Memory B cell (primary cell): ENCODE measurements around the gene RNF113B.

Experiments used
- ATAC-seq: fragments of 150-1000 bp; cut with Tn5 transposase; 2 replicates; pipeline ENCODE4 v1.10.0; 2021; ENCODE audit warnings: low read depth, mild to moderate bottlenecking, moderate library complexity
- DNase-seq, 2 donors: peaks; one replicate each; pipeline ENCODE4 v3.0.0; 2022; ENCODE audit warnings: low spot score in 2 of 2
- H3K27ac Mint-ChIP-seq: one replicate; pipeline ENCODE4 v1.8.0; 2022; ENCODE audit warnings: mild to moderate bottlenecking, moderate library complexity, mixed read lengths
- H3K27me3 Mint-ChIP-seq: one replicate; pipeline ENCODE4 v1.8.0; 2022; ENCODE audit warnings: mixed read lengths
- H3K36me3 Mint-ChIP-seq: one replicate; pipeline ENCODE4 v1.8.0; 2022; ENCODE audit warnings: mild to moderate bottlenecking, mixed read lengths
- H3K4me1 Mint-ChIP-seq: one replicate; pipeline ENCODE4 v1.8.0; 2022; ENCODE audit warnings: mixed read lengths
- H3K4me3 Mint-ChIP-seq: one replicate; pipeline ENCODE4 v1.8.0; 2022; ENCODE audit warnings: mild to moderate bottlenecking, moderate library complexity, mixed read lengths
- H3K9me3 Mint-ChIP-seq: one replicate; pipeline ENCODE4 v1.8.0; 2022; ENCODE audit warnings: mixed read lengths

The RNF113B gene

GRCh38 chr13:98176777-98177608 lies at the start of gene RNF113B:
Gene RNF113B (minus strand): TSS chr13:98177269. CDS start chr13:98177236, 33 bp downstream.
- DNase-seq = no peak
- Mint-ChIP-seq H3K27me3 (no peaks in the 10 kb centered on the region), H3K4me1 (no peaks in the 10 kb centered on the region), H3K9me3 (no peaks in the 10 kb centered on the region), H3K4me3 (no peak within 1 kb of the TSS), H3K27ac (no peak within 1 kb of the TSS), H3K36me3 (no peaks in the 10 kb centered on the region)
- no peak for ATAC-seq

DNA sequence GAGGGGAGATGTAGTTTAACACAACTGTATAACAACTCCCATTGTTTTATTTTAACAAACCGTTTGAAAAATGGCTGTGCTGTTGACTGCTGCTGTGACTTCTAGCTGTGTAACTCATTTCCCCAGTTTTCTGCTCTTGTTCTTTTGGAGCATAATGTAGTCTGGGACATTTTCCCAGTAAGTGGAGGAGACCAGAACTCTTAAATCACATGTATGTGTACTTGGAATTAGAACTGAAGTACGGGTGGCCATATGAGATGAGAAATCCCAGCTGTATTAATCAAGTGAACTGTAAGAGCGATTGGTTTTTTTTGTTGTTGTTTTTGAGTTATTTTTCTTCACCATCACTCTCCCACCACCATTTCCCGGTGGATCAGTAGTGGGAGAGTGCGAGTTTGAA lies 49.4 kb upstream of the RNF113B start:
- Mint-ChIP-seq H3K4me1 (no peaks in the 10 kb centered on the region), H3K9me3 (peaks cover 2% of the 10 kb centered on the region), H3K27me3 (peaks cover 4% of the 10 kb centered on the region), H3K36me3 (no peaks in the 10 kb centered on the region), H3K27ac (no peak overlapping the region), H3K4me3 (no peak overlapping the region)
- ATAC-seq = no peak
- DNase-seq = no peak

GRCh38 chr13:98225036-98225940 lies 48.2 kb upstream of the RNF113B start:
- peaks cover 4% of the 10 kb centered on the region for H3K27me3 Mint-ChIP-seq
- no peak overlapping the region for H3K27ac Mint-ChIP-seq
- no peaks in the 10 kb centered on the region for H3K36me3 Mint-ChIP-seq
- no peaks in the 10 kb centered on the region for H3K9me3 Mint-ChIP-seq
- H3K4me1 Mint-ChIP-seq = no peaks in the 10 kb centered on the region
- H3K4me3 Mint-ChIP-seq = no peak overlapping the region
- DNase-seq (no peak), ATAC-seq (no peak)

DNA sequence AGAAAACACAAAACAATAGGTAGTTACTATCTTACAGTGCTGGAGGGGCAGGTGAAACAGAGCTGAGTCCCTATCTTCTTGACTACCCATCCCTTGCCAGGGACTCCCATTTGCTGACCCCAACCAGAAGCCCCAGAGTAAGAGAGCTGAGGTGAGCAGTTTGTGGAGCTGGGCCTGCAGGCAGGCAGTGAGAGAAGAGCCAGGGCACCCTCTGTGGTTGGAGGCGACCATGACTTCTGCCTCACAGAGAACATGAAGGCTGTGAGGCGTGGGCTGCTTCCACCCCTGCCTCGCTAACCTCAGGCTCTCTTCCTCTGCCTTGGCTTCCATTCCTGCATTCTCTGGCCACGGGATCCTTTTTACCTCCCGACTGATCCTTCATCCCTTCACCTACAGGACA lies 47.5 kb upstream of the RNF113B start:
- DNase-seq = no peak
- peaks cover 4% of the 10 kb centered on the region for H3K27me3 Mint-ChIP-seq

GRCh38 chr13:98223741-98224140 lies 46.7 kb upstream of the RNF113B start:
- DNase-seq = no peak
- Mint-ChIP-seq H3K27ac (no peak overlapping the region), H3K27me3 (peaks cover 4% of the 10 kb centered on the region), H3K36me3 (no peaks in the 10 kb centered on the region), H3K4me3 (no peak overlapping the region), H3K9me3 (no peaks in the 10 kb centered on the region), H3K4me1 (no peaks in the 10 kb centered on the region)
- ATAC-seq = no peak

More for the DNA sequence above, 47.5 kb upstream of the RNF113B start:
- Mint-ChIP-seq H3K4me3 (no peak overlapping the region), H3K4me1 (no peaks in the 10 kb centered on the region), H3K9me3 (no peaks in the 10 kb centered on the region), H3K27ac (no peak overlapping the region), H3K36me3 (no peaks in the 10 kb centered on the region)
- ATAC-seq = no peak

DNA sequence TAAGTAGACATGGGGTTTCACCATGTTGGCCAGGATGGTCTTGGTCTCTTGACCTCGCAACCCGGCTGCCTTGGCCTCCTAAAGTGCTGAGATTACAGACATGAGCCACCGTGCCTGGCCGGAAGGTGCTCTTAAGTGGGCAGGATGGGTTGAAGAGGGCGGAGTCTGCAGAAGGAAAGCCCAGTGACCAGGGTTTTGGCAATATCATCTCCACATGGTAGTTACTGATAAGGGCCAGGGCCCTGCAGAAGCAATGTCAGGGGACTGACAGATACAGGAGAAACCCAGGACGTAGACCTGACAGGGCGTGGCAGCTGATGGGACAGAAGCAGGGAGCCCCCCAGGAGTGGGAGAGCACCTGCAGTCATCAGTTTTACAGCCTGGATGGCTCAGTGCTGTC lies 45.7 kb upstream of the RNF113B start:
- Mint-ChIP-seq H3K4me3 (no peak overlapping the region), H3K9me3 (no peaks in the 10 kb centered on the region), H3K27ac (no peak overlapping the region), H3K36me3 (no peaks in the 10 kb centered on the region), H3K4me1 (no peaks in the 10 kb centered on the region), H3K27me3 (peaks cover 9% of the 10 kb centered on the region)
- ATAC-seq (no peak), DNase-seq (no peak)

GRCh38 chr13:98222081-98222554 lies 45.0 kb upstream of the RNF113B start:
- H3K36me3 Mint-ChIP-seq = no peaks in the 10 kb centered on the region
- no peak for DNase-seq

GRCh38 chr13:98221234-98221633 lies 44.2 kb upstream of the RNF113B start:
- no peaks in the 10 kb centered on the region for H3K36me3 Mint-ChIP-seq
- no peaks in the 10 kb centered on the region for H3K4me1 Mint-ChIP-seq
- H3K27me3 Mint-ChIP-seq = peaks cover 11% of the 10 kb centered on the region
- DNase-seq (no peak), ATAC-seq (no peak)
- H3K27ac Mint-ChIP-seq = no peak overlapping the region
- H3K9me3 Mint-ChIP-seq = no peaks in the 10 kb centered on the region
- no peak overlapping the region for H3K4me3 Mint-ChIP-seq

More at GRCh38 chr13:98222081-98222554, 45.0 kb upstream of the RNF113B start:
- Mint-ChIP-seq H3K27ac (no peak overlapping the region), H3K4me3 (no peak overlapping the region), H3K4me1 (no peaks in the 10 kb centered on the region), H3K27me3 (peaks cover 9% of the 10 kb centered on the region), H3K9me3 (no peaks in the 10 kb centered on the region)
- ATAC-seq = no peak

DNA sequence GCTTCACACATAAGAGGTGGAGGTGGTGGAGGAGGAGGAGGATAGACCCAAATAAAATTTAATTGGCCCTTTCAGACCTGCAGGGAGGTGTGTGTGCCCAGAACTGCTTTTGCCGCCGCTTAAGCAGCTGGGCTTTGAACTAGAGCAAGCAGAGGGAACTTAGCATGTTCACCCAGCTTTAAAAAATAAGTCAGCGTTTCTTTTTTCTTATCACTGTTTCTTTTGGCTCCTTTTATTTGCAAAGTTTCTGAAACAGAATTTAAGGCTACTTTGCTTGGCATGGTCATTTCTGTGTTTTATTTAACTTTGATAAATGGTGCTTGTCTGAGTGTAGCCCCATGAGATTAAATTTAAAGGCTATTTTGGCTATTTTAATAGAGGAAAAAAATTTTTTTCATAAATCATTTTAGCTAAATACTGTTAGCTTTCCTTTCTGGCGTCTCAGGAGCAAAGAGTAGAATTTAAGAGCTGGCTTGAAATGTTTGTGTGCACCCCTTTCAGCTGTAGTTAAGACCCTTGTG lies 43.3 kb upstream of the RNF113B start:
- Mint-ChIP-seq H3K4me3 (no peak overlapping the region), H3K27ac (no peak overlapping the region), H3K9me3 (no peaks in the 10 kb centered on the region), H3K27me3 (peaks cover 12% of the 10 kb centered on the region), H3K4me1 (no peaks in the 10 kb centered on the region), H3K36me3 (no peaks in the 10 kb centered on the region)
- DNase-seq (no peak), ATAC-seq (no peak)

DNA sequence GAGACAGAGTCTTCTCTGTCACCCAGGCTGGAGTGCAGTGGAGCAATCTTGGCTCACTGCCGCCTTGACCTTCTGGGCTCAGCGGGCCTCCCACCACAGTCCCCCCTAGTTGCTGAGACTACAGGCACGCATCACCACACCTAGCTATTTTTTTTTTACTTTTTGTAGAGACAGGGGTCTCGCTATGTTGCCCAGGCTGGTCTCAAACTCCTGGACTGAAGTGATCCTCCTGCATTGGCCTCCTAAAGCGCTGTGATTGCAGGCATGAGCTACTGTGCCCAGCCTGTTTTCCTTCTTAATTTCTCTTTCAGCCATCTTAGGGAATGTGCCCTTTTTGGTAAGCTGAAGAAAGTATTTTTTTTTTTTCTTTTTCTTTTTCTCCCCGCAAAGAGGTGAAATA lies 42.6 kb upstream of the RNF113B start:
- Mint-ChIP-seq H3K36me3 (no peaks in the 10 kb centered on the region), H3K27me3 (peaks cover 10% of the 10 kb centered on the region), H3K4me1 (no peaks in the 10 kb centered on the region), H3K27ac (no peak overlapping the region), H3K4me3 (no peak overlapping the region), H3K9me3 (no peaks in the 10 kb centered on the region)
- DNase-seq (no peak), ATAC-seq (no peak)

DNA sequence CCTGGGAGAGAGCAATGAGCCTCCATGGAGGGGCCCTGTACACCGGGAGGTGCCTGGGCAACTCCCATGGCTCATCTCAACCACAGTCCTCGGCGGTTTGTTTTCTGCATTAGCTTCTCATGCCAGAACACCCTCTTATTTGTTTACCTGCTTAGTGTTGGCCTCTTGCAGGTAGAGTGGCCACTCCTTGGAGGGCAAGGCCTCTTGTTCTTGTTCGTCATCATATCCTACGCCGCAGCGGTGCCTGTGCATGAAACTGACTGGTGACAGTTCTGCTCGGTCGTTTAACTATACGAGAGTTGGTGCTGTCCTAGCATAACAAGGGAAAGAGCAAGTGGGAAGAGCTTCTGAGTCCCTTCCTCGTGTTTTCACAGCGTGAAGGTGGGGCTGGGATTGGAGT lies 40.5 kb upstream of the RNF113B start:
- Mint-ChIP-seq H3K27me3 (peaks cover 9% of the 10 kb centered on the region), H3K4me1 (no peaks in the 10 kb centered on the region), H3K4me3 (no peak overlapping the region), H3K36me3 (no peaks in the 10 kb centered on the region), H3K9me3 (no peaks in the 10 kb centered on the region), H3K27ac (no peak overlapping the region)
- DNase-seq (no peak), ATAC-seq (no peak)

DNA sequence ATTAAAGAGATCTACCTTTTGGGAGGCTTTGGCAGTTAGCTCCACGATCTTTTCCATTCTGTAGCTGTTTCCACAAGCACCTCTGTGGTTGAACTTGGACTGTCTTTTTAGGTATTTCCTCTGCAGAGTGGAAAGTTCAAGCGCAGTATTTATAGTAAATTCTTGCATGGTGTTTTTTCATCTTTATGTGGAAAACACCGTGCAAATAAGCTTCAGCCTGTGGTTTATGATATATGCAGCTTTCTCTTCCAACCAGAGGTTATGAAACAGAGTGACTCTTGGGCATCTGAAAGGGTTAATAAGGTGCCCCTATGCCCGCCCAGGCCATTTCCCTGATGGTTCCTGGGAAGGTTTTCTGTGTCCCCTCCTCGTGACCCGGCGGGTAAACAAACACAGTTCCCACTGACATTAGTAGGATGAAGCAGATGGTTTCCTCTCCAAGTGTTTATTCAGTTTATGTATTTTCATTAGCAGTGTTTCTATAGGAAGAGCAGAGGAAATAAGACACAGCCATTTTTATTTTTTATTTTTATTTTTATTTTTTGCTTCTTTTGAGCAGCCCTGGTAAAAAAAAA lies 39.7 kb upstream of the RNF113B start:
- peaks cover 9% of the 10 kb centered on the region for H3K27me3 Mint-ChIP-seq
- ATAC-seq = no peak
- no peaks in the 10 kb centered on the region for H3K4me1 Mint-ChIP-seq
- no peak overlapping the region for H3K27ac Mint-ChIP-seq
- H3K4me3 Mint-ChIP-seq = no peak overlapping the region
- no peak for DNase-seq
- no peaks in the 10 kb centered on the region for H3K36me3 Mint-ChIP-seq
- H3K9me3 Mint-ChIP-seq = no peaks in the 10 kb centered on the region

DNA sequence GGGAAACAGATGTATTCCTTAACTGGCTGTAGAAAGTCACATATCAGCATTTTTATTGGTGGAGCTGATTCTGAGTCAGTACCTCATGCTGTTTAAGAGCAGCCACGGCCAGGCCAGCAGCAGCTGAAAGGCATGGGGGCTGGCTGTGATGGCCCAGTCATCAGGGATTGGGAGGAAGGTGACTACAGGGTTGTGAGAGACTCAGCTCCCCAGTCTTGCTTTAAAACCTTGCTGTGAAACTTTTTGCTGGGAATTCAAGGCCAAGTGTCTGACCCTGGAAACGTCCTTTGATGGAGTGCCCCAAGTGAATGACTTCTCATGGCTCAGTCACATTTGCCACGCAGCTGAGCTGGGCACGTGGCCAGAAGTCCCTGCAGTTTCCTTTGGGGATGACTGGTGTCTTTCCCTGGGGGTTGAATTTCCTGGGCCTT lies 39.1 kb upstream of the RNF113B start:
- Mint-ChIP-seq H3K27me3 (peaks cover 9% of the 10 kb centered on the region), H3K27ac (no peak overlapping the region), H3K36me3 (no peaks in the 10 kb centered on the region), H3K4me1 (no peaks in the 10 kb centered on the region), H3K4me3 (no peak overlapping the region), H3K9me3 (peaks cover 2% of the 10 kb centered on the region)
- no peak for ATAC-seq
- no peak for DNase-seq

- Mint-ChIP-seq H3K4me3 (no peak overlapping the region), H3K27ac (no peak overlapping the region), H3K36me3 (no peaks in the 10 kb centered on the region), H3K27me3 (peaks cover 9% of the 10 kb centered on the region), H3K9me3 (peaks cover 2% of the 10 kb centered on the region), H3K4me1 (no peaks in the 10 kb centered on the region)
- no peak for DNase-seq
- ATAC-seq = no peak
Measured at GRCh38 chr13:98215508-98215907, 38.4 kb upstream of the RNF113B start.
